ENCODE measurements around the gene EDEM2. TPM values are rescaled to one million over a fixed set of nuclear protein-coding genes. Genes with fewer than 3 reads are reported as not detected.

EDEM2 gene
- total RNA-seq, 1 experiment from 2014 or later: 23.6 TPM

- Mint-ChIP-seq H3K27me3 (ENCODE audit: insufficient read depth, unreplicated experiment) (no peaks in the 10 kb centered on the region), H3K36me3 (ENCODE audit: insufficient read depth, unreplicated experiment) (peaks cover 82% of the 10 kb centered on the region), H3K9me3 (ENCODE audit: unreplicated experiment) (no peaks in the 10 kb centered on the region), H3K4me3 (ENCODE audit: unreplicated experiment) (no peak overlapping the region), H3K4me1 (ENCODE audit: insufficient read depth, unreplicated experiment) (no peaks in the 10 kb centered on the region), H3K27ac (ENCODE audit: low read depth, unreplicated experiment) (no peak overlapping the region)
- no peak for TF ChIP-seq CTCF (IDR thresholded peaks at IDR 0.05; ENCODE audit: unreplicated experiment)
- no TSS peak for BruUV-seq (replicated peaks)
- no peak for DNase-seq (ENCODE audit: unreplicated experiment)
- ChIA-PET CTCF (interaction anchor here (1.3 kb wide), 1 partner anchor 249 kb away, joined by 3 read pairs; the partner anchor contains the start of gene GGT7), POLR2A (no interaction called here)
- intact Hi-C loops (cut with micrococcal nuclease): no loop called here
These were observed 25.9 kb downstream of the EDEM2 start for GRCh38 chr20:35121186-35121585.

- no peaks in the 10 kb centered on the region for H3K27me3 Mint-ChIP-seq (ENCODE audit: insufficient read depth, unreplicated experiment)
- intact Hi-C loops (cut with micrococcal nuclease): no loop called here
- CTCF ChIA-PET: no interaction called here
- no TSS peak for BruUV-seq (replicated peaks)
- TF ChIP-seq CTCF (IDR thresholded peaks at IDR 0.05; ENCODE audit: unreplicated experiment): no peak
- DNase-seq (ENCODE audit: unreplicated experiment): no peak
- POLR2A ChIA-PET: interaction anchor here (0.9 kb wide), 1 partner anchor 8 kb away, joined by 3 read pairs; no protein-coding TSS in a partner anchor
- H3K9me3 Mint-ChIP-seq (ENCODE audit: unreplicated experiment): no peaks in the 10 kb centered on the region
- H3K4me1 Mint-ChIP-seq (ENCODE audit: insufficient read depth, unreplicated experiment): no peaks in the 10 kb centered on the region
- no peak overlapping the region for H3K27ac Mint-ChIP-seq (ENCODE audit: low read depth, unreplicated experiment)
- H3K36me3 Mint-ChIP-seq (ENCODE audit: insufficient read depth, unreplicated experiment): peaks cover 81% of the 10 kb centered on the region
- no peak overlapping the region for H3K4me3 Mint-ChIP-seq (ENCODE audit: unreplicated experiment)
These were observed 27.0 kb downstream of the EDEM2 start for GRCh38 chr20:35120012-35120701.

GRCh38 chr20:35117629-35118028 lies 29.5 kb downstream of the EDEM2 start:
- Mint-ChIP-seq H3K4me1 (ENCODE audit: insufficient read depth, unreplicated experiment) (no peaks in the 10 kb centered on the region), H3K9me3 (ENCODE audit: unreplicated experiment) (no peaks in the 10 kb centered on the region), H3K36me3 (ENCODE audit: insufficient read depth, unreplicated experiment) (peaks cover 70% of the 10 kb centered on the region), H3K4me3 (ENCODE audit: unreplicated experiment) (no peak overlapping the region), H3K27ac (ENCODE audit: low read depth, unreplicated experiment) (no peak overlapping the region), H3K27me3 (ENCODE audit: insufficient read depth, unreplicated experiment) (no peaks in the 10 kb centered on the region)
- ChIA-PET POLR2A (no interaction called here), CTCF (interaction anchor here (0.6 to 1.0 kb wide), 2 partner anchors 26 to 27 kb away, joined by 3 to 4 read pairs; no protein-coding TSS in a partner anchor)
- intact Hi-C loops (cut with micrococcal nuclease): no loop called here
- no TSS peak for BruUV-seq (replicated peaks)
- DNase-seq (ENCODE audit: unreplicated experiment): no peak
- no peak for TF ChIP-seq CTCF (IDR thresholded peaks at IDR 0.05; ENCODE audit: unreplicated experiment)

- Mint-ChIP-seq H3K9me3 (ENCODE audit: unreplicated experiment) (no peaks in the 10 kb centered on the region), H3K4me1 (ENCODE audit: insufficient read depth, unreplicated experiment) (no peaks in the 10 kb centered on the region), H3K27ac (ENCODE audit: low read depth, unreplicated experiment) (no peak overlapping the region), H3K4me3 (ENCODE audit: unreplicated experiment) (no peak overlapping the region), H3K27me3 (ENCODE audit: insufficient read depth, unreplicated experiment) (no peaks in the 10 kb centered on the region), H3K36me3 (ENCODE audit: insufficient read depth, unreplicated experiment) (peaks cover 65% of the 10 kb centered on the region)
- CTCF ChIA-PET: interaction anchor here (0.8 to 1.6 kb wide), 2 partner anchors 21 to 27 kb away, joined by 4 to 6 read pairs; no protein-coding TSS in a partner anchor
- intact Hi-C loops (cut with micrococcal nuclease): no loop called here
- POLR2A ChIA-PET: no interaction called here
- DNase-seq (ENCODE audit: unreplicated experiment): no peak
- no peak for TF ChIP-seq CTCF (IDR thresholded peaks at IDR 0.05; ENCODE audit: unreplicated experiment)
- BruUV-seq (replicated peaks): no TSS peak
These were observed 29.9 kb downstream of the EDEM2 start for GRCh38 chr20:35117196-35117595.

All from MCF 10A (cell line).